Measurements from ENCODE around the gene SMIM36. TPM values are rescaled to one million over a fixed set of nuclear protein-coding genes. Genes with fewer than 3 reads are reported as not detected.
"Not testable (repeated sequence)": the region's sequence is repeated elsewhere in the genome, so short reads cannot be mapped to it uniquely, and the experiment has no call there.

Gene SMIM36
- total RNA-seq, 2 donors from 2014 or later: not detected

GRCh38 chr17:55462234-55462633, 49.0 kb downstream of the SMIM36 start:
- no peak for DNase-seq (ENCODE audit: low spot score)
- intact Hi-C loops (cut with DNase I): no loop called here

GRCh38 chr17:55458978-55459377, 52.3 kb downstream of the SMIM36 start:
- intact Hi-C loops (cut with DNase I): no loop called here
- no peak for DNase-seq (ENCODE audit: low spot score)

GRCh38 chr17:55458287-55458900, 52.9 kb downstream of the SMIM36 start:
- intact Hi-C loops (cut with DNase I): no loop called here
- no peak for DNase-seq (ENCODE audit: low spot score)

GRCh38 chr17:55456307-55457240, 54.7 kb downstream of the SMIM36 start:
- intact Hi-C loops (cut with DNase I): no loop called here
- no peak for DNase-seq (ENCODE audit: low spot score)

- no peak for DNase-seq (ENCODE audit: low spot score)
- intact Hi-C loops (cut with DNase I): no loop called here
Measured at GRCh38 chr17:55454906-55455474, 56.3 kb downstream of the SMIM36 start.

GRCh38 chr17:55453839-55454557, 57.3 kb downstream of the SMIM36 start:
- DNase-seq (ENCODE audit: low spot score): no peak
- intact Hi-C loops (cut with DNase I): no loop called here

GRCh38 chr17:55452139-55452790, 59.0 kb downstream of the SMIM36 start:
- DNase-seq (ENCODE audit: low spot score): no peak
- intact Hi-C loops (cut with DNase I): no loop called here

- intact Hi-C loops (cut with DNase I): no loop called here
- DNase-seq (ENCODE audit: low spot score): no peak
Measured at GRCh38 chr17:55451758-55452138, 59.5 kb downstream of the SMIM36 start.

GRCh38 chr17:55451203-55451641, 60.0 kb downstream of the SMIM36 start:
- intact Hi-C loops (cut with DNase I): no loop called here
- no peak for DNase-seq (ENCODE audit: low spot score)

GRCh38 chr17:55450232-55450825, 60.9 kb downstream of the SMIM36 start:
- intact Hi-C loops (cut with DNase I): no loop called here
- no peak for DNase-seq (ENCODE audit: low spot score)

- no peak for DNase-seq (ENCODE audit: low spot score)
- intact Hi-C loops (cut with DNase I): no loop called here
Measured at GRCh38 chr17:55448681-55449080, 62.6 kb downstream of the SMIM36 start.

GRCh38 chr17:55446581-55447205, 64.6 kb downstream of the SMIM36 start:
- DNase-seq (ENCODE audit: low spot score): no peak

GRCh38 chr17:55446004-55446403, 65.2 kb downstream of the SMIM36 start:
- intact Hi-C loops (cut with DNase I); DNase-seq (ENCODE audit: low spot score): not testable (repeated sequence)

More at GRCh38 chr17:55446581-55447205, 64.6 kb downstream of the SMIM36 start:
- intact Hi-C loops (cut with DNase I): no loop called here

- intact Hi-C loops (cut with DNase I): no loop called here
- no peak for DNase-seq (ENCODE audit: low spot score)
Measured at GRCh38 chr17:55444471-55445441, 66.5 kb downstream of the SMIM36 start.

GRCh38 chr17:55443904-55444303, 67.3 kb downstream of the SMIM36 start:
- intact Hi-C loops (cut with DNase I): no loop called here

GRCh38 chr17:55442953-55443683, 68.1 kb downstream of the SMIM36 start:
- intact Hi-C loops (cut with DNase I): no loop called here

More at GRCh38 chr17:55443904-55444303, 67.3 kb downstream of the SMIM36 start:
- DNase-seq (ENCODE audit: low spot score): no peak

More at GRCh38 chr17:55442953-55443683, 68.1 kb downstream of the SMIM36 start:
- no peak for DNase-seq (ENCODE audit: low spot score)
